Left renal cortex interstitium (tissue), 4 donors: ENCODE data around the gene CNOT6. TPM values are rescaled to one million over a fixed set of nuclear protein-coding genes. Genes with fewer than 3 reads are reported as not detected.
"Not testable (repeated sequence)": the region's sequence is repeated elsewhere in the genome, so short reads cannot be mapped to it uniquely, and the experiment has no call there.

ENCODE experiments used
- DNase-seq, 4 donors: peaks; one replicate each; pipeline ENCODE4 v3.0.0-alpha.2; 2013; ENCODE audit warnings: low read depth in 4 of 4, low spot score in 2 of 4, missing footprints in 1 of 4
- polyA plus RNA-seq, 4 donors: library from polyadenylated mRNA; unstranded; fragments of 120-200 nt; gene quantifications; one replicate each; pipeline ENCODE4 v1.2.1, GENCODE V29; 2013; ENCODE audit not compliant: insufficient read length in 4 of 4

CNOT6 gene
- polyA plus RNA-seq, 4 donors = 48.8 to 64.7 (median 56.7) TPM

DNA sequence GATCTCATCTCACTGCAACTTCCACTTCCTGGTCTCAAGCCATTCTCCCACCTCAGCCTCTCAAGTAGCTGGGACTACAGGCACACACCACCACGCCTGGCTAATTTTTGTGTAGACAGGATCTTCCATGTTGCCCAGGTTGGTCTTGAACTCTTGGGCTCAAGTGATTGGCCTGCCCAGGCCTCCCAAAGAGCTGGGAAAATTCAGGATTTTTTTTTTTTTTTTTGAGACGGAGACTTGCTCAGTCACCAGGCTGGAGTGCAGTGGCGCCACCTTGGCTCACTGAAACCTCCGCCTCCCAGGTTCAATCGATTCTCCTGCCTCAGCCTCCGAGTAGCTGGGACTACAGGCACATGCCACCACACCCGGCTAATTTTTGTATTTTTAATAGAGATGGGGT is 21.8 kb downstream of the CNOT6 start:
- not testable (repeated sequence) for DNase-seq

DNA sequence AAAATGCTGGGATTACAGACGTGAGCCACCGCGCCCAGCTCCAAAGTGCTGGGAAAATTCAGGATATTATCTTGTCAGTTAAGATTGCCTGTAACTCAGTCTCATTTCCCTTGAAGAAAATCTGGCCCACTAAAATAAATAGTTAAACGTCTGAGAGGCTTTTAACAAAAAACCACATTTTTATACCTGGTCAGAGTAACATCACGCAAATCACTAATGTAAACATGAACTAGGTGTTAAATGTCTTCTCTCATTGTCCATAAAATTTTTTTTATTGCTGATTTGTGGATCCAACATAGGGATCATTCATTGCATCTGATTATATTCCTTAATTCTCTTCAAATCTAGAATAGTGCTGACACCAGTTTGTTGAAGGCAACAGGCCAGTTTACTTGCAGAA is 22.3 kb downstream of the CNOT6 start:
- DNase-seq = no peak

DNA sequence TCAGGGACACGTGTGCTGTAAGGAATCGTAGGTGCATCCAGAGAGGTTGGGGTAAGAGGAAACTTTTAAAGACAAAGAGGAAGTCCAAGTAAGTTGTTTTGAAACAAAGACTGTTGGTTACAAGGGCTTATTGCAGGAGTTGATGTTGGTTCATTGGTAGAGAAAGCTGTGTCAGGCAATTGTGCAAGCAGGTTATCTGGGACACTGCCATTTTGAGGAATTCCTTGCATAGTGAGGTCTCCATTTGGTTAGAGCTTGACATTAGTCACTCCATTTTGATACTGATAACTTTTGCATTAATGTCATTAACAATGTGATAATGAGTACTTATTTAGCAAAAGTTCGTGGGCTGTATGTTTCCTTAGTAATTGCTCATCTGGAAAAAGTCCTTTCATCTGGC is 24.9 kb downstream of the CNOT6 start:
- DNase-seq = no peak

DNA sequence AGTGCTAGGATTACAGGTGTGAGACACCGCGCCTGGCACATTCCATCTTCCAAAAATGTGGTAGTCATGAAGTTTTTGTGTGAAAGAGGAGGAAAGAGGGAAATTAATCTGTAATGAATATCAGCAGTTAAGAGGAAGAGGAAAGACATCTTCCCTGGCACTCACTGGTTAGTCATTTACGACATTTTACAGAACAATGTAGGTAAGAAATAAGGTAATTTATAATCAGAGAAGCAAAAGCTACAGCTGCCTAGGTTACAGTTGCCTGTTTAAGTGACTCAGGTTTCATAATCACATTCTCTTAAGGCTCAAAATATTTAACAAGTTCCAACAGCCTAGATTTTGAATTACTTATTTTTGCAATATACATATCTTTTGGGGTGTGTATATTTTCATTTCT is 26.9 kb downstream of the CNOT6 start:
- no peak for DNase-seq

DNA sequence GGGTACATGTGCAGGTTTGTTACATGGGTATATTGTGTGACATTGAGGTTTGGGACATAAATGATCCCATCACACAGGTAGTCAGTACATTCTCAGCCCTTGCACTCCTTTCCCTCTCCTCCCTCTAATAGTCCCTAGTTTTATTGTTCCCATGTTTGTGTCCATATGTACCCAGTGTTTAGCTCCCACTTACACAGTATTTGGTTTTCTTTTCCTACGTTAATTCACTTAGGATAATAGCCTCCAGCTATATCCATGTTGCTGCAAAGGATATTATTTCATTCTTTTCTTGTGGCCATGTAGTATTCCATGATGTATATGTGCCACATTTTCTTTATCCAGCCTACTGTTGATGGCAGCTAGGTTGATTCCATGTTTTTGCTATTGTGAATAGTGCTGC is 27.4 kb downstream of the CNOT6 start:
- no peak for DNase-seq

DNA sequence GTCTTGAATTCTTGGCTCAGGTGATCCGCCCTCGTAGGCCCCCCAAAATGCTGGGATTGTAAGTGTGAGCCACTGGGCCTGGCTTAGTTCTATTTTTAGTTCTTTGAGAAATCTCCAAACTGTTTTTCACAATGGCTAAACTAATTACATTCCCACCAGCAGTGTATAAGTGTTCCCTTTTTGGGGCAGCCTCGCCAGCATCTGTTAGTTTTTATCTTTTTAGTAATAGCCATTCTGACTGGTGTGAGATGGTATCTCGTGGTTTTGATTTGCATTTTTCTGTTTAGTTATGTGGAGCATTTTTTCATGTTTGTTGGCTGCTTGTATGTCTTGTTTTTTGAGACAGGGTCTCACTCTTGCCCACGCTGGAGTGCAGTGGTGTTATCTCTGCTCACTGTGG is 28.2 kb downstream of the CNOT6 start:
- DNase-seq = no peak

DNA sequence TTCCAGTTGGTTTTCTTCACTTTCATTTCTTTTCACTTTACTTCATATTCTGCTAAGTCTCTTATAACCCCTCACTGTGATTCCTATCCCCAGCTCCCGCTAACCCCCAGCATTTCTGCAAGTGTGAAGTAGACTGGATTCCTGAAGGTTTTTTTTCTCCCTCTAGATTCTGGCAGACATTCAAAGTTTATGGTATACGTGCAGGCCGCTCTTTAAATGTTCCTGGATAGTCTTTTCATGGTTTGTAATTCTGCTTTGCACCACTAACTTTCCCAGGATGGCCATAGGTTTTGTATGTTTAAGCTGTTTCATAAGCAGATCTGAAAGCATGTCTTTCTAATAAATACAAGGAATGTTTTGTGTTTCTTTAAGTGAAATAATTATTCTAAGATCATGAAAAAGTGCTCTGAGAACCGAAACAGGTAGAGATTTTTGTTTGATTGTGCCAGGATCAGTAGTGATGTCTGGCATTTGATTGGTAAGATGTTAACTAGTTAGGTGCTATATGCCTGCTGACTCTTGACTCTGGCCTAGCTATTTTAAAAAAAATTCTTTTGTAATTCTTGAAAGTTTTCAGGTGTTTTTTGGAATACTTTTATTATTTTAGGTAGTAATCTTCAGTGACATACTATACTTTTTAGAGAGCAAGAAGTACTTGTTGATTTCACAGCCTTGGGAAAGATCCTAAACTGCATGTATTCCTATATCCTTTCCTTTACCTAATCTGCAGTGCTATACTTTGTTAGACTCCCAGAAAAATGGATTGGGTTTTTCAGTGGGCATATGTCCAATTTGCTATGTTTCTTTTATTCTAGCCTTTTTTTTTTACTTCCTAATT is 29.7 kb downstream of the CNOT6 start:
- peak in 1 of 4 donors; percentile 46 for DNase-seq

DNA sequence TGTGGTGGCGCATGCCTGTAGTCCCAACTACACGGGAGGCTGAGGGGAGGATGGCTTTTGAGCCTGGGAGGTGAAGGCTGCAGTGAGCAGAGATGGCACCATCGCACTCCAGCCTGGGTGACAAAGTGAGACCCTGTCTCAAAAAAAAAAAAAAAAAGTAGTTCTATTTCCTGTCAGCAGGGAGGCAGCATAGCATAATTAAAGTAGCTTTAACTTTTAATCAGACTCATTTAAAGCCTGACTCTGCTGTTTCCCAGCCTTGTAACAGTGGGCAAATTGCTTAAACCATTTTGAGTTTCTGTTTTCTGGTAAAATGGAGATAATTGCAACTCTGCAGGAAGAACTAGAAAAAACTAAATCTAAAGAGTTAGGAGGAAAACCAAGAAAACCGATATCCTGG is 31.2 kb downstream of the CNOT6 start:
- DNase-seq = no peak

DNA sequence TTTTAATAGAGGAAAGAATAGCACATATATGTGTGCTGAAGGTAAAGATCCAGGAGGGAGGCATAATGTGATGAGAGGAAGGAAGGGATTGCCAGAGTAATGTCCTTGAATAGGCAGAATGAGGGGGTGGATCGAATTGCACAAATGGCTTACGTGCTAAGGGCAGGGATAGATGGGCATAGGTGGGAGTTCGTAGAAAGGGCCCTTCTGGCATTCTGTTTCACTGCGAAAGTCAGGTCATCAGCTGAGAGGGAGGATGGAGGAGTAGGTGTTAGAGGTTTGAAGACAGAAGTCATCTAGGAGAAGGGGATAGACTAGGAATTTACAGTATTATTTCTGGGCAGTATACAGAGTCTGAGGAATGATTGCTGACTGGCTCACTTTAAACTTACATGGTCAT is 32.1 kb downstream of the CNOT6 start:
- DNase-seq = peak in 2 of 4 donors; percentile 13 to 27

DNA sequence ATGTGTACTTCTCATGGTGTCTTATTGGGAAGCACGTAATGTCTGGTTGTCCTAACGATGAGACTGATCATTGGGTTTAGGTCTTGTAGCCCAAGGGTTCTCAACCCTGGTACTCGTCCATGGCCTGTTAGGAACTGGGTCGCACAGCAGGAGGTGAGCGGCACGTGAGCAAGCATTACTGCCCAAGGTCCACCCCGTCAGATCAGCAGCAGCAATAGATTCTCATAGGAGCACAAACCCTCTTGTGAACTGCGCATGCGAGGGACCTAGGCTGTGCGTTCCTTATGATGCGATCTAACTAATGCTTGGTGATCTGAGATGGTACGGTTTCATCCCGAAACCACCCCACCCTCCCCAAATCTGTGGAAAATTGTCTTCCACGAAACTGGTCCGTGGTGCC is 33.5 kb downstream of the CNOT6 start:
- DNase-seq = no peak

DNA sequence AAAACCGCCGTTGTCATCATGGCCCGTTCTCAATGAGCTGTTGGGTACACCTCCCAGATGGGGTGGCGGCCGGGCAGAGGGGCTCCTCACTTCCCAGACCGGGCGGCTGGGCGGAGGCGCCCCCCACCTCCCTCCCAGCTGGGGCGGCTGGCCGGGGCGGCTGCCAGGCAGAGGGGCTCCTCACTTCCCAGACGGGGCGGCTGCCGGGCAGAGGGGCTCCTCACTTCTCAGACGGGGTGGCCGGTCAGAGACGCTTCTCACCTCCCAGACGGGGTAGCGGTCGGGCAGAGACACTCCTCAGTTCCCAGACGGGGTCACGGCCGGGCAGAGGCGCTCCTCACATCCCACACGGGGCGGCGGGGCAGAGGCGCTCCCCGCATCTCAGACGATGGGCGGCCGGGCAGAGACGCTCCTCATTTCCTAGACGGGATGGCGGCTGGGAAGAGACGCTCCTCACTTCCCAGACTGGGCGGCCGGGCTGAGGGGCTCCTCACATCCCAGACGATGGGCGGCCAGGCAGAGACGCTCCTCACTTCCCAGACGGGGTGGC is 36.9 kb downstream of the CNOT6 start:
- DNase-seq = not testable (repeated sequence)

DNA sequence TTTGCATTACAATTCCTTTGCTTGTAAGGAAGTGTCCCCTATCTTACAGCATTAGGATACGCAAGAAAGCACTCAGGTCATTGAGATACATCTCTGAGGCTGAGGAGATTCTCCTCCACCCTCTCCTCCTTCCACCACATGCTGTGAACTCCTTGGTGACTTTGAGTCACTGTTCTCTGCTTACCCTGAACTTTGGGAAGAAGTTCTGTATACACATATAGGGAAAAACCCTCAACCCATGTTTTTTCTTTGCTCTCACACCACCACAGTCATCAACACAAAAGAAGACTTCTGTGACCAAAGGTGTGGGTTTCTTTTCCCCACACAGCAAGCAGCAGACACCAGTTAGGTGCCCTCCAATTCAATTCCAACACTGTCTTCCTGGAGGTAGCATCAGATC is 38.1 kb downstream of the CNOT6 start:
- no peak for DNase-seq

DNA sequence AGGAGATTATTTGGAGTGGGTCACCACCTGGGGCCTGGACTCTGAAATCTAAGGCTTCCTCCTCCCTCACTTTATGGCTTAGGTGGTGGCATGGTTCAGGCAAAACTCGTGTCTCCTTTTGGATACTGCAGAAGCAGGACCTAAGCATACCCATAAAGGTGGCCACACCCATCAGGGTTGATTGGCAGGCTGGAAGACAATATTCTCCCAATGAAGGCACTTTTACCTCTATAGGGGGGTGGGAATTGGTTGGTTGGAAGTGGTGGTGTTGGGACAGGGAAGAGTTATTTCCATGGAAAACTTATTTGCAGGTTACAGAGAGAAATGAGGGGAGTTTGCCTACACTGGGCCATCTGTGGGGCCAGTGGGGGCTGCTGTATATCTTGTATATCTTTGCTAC is 39.7 kb downstream of the CNOT6 start:
- DNase-seq = no peak

DNA sequence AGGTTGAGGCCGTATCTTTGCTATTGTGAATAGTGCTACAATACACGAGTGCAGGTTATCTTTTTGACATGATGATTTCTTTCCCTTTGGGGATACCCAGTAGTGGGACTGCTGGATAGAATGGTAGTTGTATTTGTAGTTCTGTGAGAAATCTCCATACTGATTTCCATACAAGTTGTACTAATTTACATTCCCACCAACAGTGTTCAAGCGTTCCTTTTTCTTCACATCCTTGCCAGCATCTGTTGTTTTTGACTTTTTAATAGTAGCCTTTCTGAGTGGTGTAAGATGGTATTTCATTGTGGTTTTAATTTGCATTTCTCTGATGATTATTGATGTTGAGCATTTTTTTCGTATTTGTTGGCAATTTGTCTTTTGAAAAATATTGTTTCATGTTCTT is 41.4 kb downstream of the CNOT6 start:
- no peak for DNase-seq

DNA sequence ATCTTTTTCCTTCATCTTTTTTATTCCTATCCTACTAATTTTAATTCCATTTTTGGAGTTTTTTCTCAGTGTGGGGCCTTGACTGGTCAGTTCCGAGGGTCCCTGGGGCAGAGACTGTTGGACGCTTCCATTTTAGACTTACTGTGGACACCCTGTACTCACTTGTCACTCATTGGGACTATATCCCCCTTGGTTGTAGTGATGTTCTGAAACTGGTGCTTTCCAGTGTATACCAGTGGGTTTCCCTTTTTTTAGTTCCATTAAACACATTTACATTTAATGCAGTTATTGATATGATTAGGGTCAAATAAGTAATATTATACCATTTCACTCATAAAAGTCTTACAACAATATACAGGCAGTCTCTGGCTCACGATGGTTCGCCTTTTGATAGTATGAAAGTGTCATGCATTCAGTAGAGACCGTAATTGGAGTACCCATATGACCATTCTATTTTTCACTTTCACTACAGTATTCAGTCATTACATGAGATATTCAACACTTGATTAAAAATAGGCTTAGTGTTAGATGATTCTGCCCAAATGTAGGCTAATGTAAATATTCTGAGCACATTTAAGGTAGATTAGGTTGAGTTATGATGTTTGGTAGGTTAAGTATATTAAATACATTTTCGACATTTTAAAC is 46.0 kb downstream of the CNOT6 start:
- no peak for DNase-seq

DNA sequence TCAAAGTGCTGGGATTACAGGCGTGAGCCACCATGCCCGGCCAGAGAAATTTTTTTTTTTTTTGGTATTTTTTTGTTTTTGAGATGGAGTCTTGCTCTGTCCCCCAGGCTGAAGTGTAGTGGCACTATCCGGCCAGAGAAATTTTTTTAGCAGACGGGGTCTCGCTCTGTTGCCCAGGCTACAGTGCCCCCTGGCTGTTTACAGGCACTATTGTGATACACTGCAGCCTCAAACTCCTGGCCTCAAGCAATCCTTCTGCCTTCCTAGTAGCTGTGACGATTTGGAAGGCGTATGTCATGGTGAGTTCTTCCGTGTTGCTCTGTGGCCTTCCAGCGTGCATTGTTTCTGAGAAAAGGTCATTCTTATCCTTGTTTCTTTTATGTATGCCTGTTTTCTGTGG is 47.5 kb downstream of the CNOT6 start:
- DNase-seq = no peak

DNA sequence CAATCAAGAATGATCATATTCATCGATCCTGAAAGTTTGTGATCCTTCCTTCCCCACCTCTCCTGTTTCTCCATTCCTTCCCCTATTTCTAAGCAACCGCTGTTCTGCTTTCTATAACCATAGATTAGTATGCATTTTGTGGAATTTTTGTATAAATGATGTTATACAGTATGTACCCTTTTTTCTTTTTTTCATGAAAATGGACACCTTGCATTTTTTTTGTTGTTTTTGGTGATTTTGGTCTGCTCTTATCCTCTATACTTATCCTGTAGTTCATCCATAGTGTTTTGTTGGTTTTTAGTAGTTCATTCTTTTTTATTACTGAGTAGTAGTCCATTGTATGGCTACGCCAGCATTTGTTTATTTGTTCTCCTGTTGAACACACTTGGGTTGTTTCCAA is 51.1 kb downstream of the CNOT6 start:
- DNase-seq = no peak

DNA sequence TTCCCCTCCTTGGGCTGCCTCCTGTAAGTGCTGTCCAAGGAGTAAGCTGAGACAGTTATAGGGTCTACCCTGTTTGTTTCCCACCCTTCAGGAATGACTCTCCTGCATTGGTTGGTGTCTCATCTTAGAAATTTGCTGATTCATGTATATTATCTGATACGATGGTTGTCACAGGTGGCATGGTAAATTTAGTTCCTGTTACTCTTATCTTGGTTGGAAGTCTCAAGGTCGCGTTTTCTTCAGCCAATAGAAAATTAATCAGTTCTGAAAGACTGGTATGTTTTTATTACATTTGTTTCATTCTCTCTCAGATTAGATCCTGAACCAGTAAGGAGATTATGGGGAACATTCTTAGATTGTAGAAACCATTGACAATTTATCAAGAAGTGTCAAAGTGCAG is 54.4 kb downstream of the CNOT6 start:
- DNase-seq = no peak

DNA sequence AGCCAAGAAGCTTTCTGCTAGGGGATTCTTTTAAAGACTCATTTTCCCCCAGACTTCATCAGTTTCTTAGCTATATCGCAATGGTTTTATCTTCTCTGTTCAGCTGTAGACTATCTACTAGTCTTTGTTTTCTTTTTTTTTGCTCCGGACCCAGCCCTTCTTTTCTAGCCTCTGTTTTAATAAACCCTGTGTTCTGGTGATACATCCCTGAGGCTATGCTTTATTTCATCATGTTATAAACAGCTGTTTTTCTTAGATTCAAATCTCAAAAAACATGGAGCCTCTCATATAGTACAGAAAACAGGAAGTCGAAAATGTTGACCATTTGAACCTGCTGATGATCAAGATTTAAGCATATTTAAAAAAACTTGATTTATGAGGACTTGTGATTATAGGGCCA is 59.4 kb downstream of the CNOT6 start:
- DNase-seq = no peak

DNA sequence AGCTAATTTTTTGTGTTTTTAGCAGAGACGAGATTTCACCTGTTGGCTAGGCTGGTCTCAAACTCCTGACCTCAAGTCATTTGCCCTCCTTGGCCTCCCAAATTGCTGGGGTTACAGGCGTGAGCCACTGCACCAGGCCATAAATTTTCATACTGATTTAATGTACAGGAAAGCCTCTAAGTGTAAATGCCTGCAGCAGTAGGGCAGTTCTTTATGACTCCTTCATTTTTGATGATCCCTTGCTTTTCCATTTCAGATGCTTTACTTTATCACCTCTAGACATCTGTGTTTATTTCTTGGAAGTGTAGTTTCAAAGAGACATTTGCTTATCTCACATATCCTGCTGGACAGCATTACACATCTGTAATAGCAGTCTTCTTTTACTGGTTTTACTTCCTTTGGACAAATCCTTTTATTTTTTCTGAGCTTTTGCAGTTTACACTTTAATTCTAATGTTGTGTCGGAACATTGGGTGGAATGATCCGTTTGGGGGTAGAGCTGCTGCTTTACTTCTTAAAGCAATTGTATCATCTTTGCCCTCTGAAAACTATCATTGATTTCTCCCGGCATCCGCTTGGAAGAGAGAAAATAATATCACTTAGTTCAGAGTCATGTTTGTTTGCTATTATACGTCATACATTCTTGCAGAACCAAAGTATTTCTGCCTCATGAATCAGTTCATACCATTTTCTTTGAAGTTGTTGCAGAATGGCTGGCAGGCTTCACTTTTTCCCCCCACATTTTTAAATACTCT is 61.2 kb downstream of the CNOT6 start:
- no peak for DNase-seq

DNA sequence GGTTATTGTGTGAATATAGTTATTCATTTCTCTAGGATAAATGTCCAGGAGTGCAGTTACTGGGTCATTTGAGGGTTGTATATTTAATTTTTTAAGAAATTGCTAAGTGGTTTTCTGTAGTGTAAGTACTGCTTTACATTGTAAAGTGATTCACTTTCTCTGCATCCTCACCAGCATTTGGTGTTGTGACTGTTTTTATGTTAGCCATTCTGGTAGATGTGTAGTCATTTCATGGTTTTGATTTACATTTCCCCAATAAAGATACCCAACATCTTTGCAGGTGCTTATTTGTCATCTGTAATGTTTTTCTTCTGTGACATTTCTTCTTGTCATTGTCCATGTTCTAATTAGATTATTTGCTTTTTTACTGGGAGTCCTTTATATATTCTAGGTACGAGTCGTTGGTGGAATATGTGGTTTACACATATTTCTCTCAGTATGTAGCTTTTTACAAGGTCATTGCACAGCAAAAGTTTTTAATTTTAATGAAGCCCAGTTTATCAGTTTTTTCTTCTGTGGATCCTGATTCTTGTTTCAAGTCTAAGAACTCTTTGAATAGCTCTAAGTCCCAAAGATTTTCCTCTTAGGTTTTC is 63.1 kb downstream of the CNOT6 start:
- no peak for DNase-seq
